H54 (cell line): Measurements from ENCODE around the gene MAGI2.
"Not testable (repeated sequence)": the region's sequence is repeated elsewhere in the genome, so short reads cannot be mapped to it uniquely, and the experiment has no call there.

Source experiments
- DNase-seq: peaks from one replicate; pipeline ENCODE4 v3.0.0; 2011; ENCODE audit warnings: low spot score, mixed read lengths; ENCODE audit not compliant: insufficient read length
- FAIRE-seq: peaks from 3 replicates; lab custom pipeline; 2011; peaks lifted over from hg19 to GRCh38; lab: Jason Lieb, UNC
- POLR2A ChIP-seq: IDR thresholded peaks from 2 replicates; pipeline ENCODE4 v1.6.1; 2011; ENCODE audit warnings: low read depth, mild to moderate bottlenecking, low read length

Gene MAGI2

GRCh38 chr7:78333530-78334425, 1119.7 kb downstream of the MAGI2 start:
- no peak for DNase-seq
- no peak for FAIRE-seq
- TF ChIP-seq POLR2A = no peak

- FAIRE-seq = no peak
- no peak for TF ChIP-seq POLR2A
- DNase-seq = no peak
These were observed 1124.3 kb downstream of the MAGI2 start for GRCh38 chr7:78329001-78329655.

GRCh38 chr7:78327718-78328117, 1125.7 kb downstream of the MAGI2 start:
- no peak for FAIRE-seq
- no peak for DNase-seq
- TF ChIP-seq POLR2A = no peak

GRCh38 chr7:78326876-78327275, 1126.6 kb downstream of the MAGI2 start:
- no peak for DNase-seq
- no peak for FAIRE-seq
- no peak for TF ChIP-seq POLR2A

GRCh38 chr7:78326189-78326588, 1127.3 kb downstream of the MAGI2 start:
- no peak for TF ChIP-seq POLR2A
- DNase-seq (peak; percentile 23), FAIRE-seq (peak; percentile 69)

- DNase-seq (no peak), FAIRE-seq (no peak)
- no peak for TF ChIP-seq POLR2A
These were observed 1130.3 kb downstream of the MAGI2 start for GRCh38 chr7:78323118-78323517.

GRCh38 chr7:78322231-78322630, 1131.2 kb downstream of the MAGI2 start:
- DNase-seq, FAIRE-seq: not testable (repeated sequence)

- FAIRE-seq (no peak), DNase-seq (no peak)
- no peak for TF ChIP-seq POLR2A
These were observed 1136.1 kb downstream of the MAGI2 start for GRCh38 chr7:78317371-78317770.

- FAIRE-seq (no peak), DNase-seq (no peak)
- TF ChIP-seq POLR2A = no peak
These were observed 1137.4 kb downstream of the MAGI2 start for GRCh38 chr7:78316110-78316509.

GRCh38 chr7:78315119-78315518, 1138.3 kb downstream of the MAGI2 start:
- no peak for TF ChIP-seq POLR2A
- FAIRE-seq = peak; percentile 27

GRCh38 chr7:78311181-78311580, 1142.3 kb downstream of the MAGI2 start:
- DNase-seq (no peak), FAIRE-seq (no peak)
- no peak for TF ChIP-seq POLR2A

More at GRCh38 chr7:78315119-78315518, 1138.3 kb downstream of the MAGI2 start:
- DNase-seq = no peak

- no peak for TF ChIP-seq POLR2A
- FAIRE-seq (no peak), DNase-seq (no peak)
These were observed 1145.6 kb downstream of the MAGI2 start for GRCh38 chr7:78307892-78308291.

GRCh38 chr7:78306634-78307033, 1146.8 kb downstream of the MAGI2 start:
- TF ChIP-seq POLR2A = no peak

GRCh38 chr7:78301407-78301806, 1152.1 kb downstream of the MAGI2 start:
- DNase-seq (no peak), FAIRE-seq (no peak)
- TF ChIP-seq POLR2A = no peak

More at GRCh38 chr7:78306634-78307033, 1146.8 kb downstream of the MAGI2 start:
- FAIRE-seq (no peak), DNase-seq (no peak)
